ENCODE results near the gene DLG4. TPM values are rescaled to one million over a fixed set of nuclear protein-coding genes. Genes with fewer than 3 reads are reported as not detected.
"Not testable (repeated sequence)": the region's sequence is repeated elsewhere in the genome, so short reads cannot be mapped to it uniquely, and the experiment has no call there.

Gene DLG4
- total RNA-seq, 1 experiment from 2014 or later: 7.2 TPM

DNA sequence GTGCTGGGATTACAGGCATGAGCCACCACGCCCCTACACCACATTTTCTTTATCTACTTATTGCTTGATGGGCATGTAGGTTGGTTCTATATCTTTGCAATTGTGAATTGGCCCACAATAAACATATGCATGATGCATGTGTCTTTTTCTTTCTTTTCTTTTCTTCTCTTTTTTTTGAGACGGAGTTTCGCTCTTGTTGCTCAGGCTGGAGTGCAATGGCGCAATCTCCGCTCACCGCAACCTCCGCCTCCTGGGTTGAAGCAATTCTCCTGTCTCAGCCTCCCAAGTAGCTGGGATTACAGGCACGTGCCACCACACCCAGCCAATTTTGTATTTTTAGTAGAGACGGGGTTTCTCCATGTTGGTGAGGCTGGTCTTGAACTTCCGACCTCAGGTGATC is 61.2 kb downstream of the DLG4 start:
- DNase-seq (ENCODE audit: low spot score): not testable (repeated sequence)

DNA sequence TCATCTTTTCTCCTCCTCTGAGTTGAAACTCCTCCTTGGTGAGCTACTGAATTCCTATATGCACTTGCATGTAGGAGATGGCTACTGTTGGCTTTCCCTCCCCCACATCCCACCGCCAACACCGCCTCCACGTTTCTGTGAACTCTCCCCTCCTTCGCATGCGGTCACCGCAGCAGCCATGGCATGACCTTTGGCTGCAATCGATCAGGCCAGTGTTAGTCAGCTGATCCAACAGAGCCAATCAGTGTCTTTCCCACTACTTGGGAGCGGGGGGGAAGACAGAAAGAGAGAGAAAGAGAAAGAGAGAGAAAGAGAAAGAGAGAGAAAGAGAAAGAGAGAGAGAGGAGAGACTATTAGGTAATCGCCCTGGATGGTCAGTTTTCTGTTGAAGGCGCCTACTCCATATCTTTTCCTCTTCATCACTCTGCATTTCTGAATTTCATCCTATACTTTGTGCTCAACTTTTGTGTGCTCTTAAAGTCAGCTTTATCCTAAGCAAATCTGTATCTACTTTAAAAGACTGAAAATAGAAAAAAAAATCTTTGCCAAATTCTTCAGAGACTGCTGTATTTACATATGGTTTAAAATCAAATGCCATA is 63.2 kb downstream of the DLG4 start:
- no peak for DNase-seq (ENCODE audit: low spot score)

DNA sequence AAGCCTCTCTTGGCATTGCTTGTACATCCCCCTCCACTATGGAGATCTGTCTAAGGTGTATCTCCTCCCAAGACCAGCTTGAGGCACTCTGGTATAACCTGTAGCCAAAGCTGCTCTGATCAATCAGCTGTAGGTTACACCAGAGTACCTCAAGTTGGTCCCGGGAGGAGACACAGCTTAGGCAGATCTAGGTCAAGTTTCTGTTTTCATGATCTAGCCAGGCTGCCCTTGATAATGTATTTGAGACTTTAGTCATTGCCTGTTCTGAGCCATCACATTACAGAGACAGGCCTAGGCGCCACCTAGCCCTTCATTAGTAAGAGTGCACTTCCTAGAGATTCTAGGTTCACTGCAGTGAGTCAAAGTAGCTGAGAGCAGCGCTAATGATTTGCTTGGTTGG is 71.9 kb downstream of the DLG4 start:
- DNase-seq (ENCODE audit: low spot score): no peak

DNA sequence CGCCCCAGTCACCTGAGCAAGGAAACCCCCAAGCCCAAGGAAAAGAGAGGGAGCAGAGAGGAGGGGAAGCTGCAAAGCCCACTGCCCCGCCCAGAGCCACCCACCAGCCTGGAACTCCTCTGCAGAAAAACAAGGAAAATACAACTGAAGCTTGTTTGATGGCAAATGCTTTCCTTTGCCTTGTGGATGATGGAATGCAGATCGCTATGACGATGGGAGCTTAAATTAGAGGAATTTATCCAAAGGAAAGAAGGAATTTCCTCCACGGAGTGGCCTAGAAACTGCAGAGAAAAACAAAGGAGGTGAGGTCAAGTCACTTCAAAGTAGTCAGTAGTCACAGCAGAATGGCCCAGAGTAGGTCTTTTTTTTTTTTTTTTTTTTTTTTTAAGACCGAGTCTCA is 73.5 kb downstream of the DLG4 start:
- DNase-seq (ENCODE audit: low spot score): no peak

DNA sequence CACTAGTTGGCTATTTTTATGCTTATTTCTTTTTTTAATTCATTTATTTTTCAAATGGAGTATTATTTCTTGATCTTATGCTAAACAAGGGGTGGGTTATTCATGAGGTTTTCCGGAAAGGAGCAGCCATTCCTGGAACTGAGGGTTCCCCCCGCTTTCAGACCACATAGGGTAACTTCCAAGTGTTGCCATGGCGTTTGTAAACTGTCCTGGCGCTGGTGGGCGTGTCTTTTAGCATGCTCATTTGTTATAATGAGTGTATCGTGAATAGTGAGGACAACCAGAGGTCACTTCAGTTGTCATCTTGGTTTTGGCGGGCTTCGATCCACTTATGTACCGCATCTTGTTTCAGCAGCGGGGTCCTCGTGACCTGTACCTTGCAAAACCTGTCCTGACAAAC is 75.4 kb downstream of the DLG4 start:
- no peak for DNase-seq (ENCODE audit: low spot score)

DNA sequence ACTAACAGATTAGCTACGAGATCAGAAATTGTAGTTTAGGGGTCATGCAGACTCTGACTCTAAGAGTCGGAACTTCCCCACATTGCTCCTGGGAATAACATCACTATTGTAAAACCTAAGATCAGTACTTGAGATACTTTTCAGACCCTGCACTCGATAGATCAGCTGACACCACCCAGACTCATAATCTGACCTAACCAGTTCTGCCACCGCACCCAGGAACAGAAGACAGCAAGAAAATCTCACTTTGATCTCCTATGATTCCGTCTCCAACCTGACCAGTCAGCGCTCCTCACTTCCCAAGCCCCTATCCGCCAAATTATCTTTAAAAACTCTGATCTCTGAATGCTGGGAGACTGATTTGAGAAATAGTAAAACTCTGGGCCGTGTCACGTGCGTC is 77.8 kb downstream of the DLG4 start:
- DNase-seq (ENCODE audit: low spot score): no peak

DNA sequence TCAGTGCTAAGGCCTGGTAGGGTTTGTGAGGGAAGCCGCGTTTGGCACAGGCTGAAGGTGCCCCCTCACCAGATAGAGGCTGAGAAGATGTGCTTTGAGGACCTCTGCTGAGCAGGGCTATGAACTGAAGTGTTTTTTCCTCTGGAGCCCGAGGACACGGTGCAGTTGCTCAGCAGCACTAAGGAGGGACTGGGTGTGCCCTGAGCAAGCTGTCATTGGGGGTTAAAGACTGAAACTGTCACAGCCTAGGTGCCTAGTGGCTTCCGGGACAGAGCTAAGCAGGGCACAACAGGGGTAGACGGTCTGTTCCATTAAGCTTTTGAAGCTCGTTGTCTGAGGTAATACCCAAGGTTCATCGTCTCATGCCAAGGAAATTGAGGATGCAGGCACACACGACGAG is 80.2 kb downstream of the DLG4 start:
- DNase-seq (ENCODE audit: low spot score): no peak

DNA sequence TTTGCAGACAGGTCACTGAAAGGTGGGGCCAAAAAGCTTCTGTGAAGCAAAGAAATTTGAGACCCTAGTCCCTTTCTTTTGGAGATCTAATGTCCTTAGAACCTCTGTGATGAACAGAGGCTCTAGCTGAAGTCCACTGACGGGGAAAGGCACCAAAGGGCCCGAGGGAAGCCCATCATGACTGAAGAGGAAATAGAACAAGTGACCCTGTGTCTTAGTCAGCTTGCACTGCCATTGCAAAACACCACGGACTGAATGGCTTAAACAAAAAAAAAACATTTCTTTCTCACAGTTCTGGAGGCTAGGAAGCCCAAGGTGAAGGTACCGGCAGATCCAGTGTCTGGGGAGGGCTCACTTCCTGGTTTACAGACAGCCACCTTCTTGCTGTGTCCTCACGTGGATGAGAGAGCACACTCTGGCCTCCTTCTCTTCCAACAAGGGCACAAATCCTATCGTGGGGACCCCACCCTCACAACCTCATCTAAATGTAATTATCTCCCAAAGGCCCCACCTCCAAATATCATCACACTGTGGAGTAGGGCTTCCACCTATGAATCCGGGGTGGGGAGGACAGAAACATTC is 80.7 kb downstream of the DLG4 start:
- DNase-seq (ENCODE audit: low spot score): no peak

DNA sequence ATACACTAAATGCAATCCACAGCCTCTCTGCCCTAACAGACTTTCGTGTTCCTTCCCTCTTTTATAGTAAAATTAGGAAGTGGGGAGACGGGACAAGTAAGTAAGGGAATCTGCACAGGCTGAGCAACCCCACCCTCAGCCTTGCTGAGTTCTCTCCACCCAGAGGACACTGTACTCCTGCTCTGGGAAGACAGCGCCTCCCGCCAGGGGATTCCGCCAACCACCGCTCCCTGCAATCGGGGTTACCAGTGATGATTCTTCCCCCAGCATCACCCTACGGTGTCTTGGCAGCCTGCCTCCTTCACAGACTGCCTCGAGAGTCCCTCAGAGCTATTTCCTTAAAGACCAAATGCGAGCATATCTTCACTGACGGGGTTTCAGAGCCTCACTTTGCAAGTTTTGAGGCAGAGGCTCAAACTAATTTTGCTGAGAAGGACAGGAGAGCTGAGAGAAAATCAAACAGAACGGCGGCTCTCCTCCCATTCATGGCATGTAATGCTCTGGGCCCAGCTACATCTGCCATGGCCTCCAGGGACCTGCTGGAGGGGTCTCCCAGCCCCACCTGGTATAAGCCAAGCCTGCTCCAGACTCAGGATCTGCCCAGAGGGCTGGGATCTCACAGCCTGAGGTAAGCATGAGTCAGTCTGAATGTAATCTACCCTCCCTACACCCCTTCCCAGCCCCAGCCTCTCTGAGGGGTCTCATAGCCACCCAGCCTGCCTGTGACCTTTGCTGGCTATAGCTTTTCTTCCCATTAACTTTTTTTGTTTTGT is 82.3 kb downstream of the DLG4 start:
- DNase-seq (ENCODE audit: low spot score): no peak

Other genes with a start within 250 kb of the DLG4 start
- not detected in 2 replicates for gene ALOX12, start 223.8 kb downstream of the DLG4 start, total RNA-seq (2014; rRNA removed; shearing (Covaris generic))
- gene RNASEK, start 207.2 kb downstream of the DLG4 start, total RNA-seq (2014; rRNA removed; shearing (Covaris generic)): 220 and 249 TPM in 2 replicates
- gene BCL6B, start 196.8 kb downstream of the DLG4 start, total RNA-seq (2014; rRNA removed; shearing (Covaris generic)): 0.07 TPM in 1 of 2 replicates, not detected in the other
- 0.74 and 1.9 TPM in 2 replicates for gene SLC16A13, start 183.8 kb downstream of the DLG4 start, total RNA-seq (2014; rRNA removed; shearing (Covaris generic))
- not detected in 2 replicates for gene SLC16A11, start 175.7 kb downstream of the DLG4 start, total RNA-seq (2014; rRNA removed; shearing (Covaris generic))
- gene CLEC10A, start 139.6 kb downstream of the DLG4 start, total RNA-seq (2014; rRNA removed; shearing (Covaris generic)): not detected in 2 replicates
- not detected in 2 replicates for gene ASGR2, start 105.0 kb downstream of the DLG4 start, total RNA-seq (2014; rRNA removed; shearing (Covaris generic))
- gene ASGR1, start 40.5 kb downstream of the DLG4 start, total RNA-seq (2014; rRNA removed; shearing (Covaris generic)): 0.86 and 0.98 TPM in 2 replicates
- 278 and 349 TPM in 2 replicates for gene ACADVL, start 102 bp upstream of the DLG4 start, total RNA-seq (2014; rRNA removed; shearing (Covaris generic))
- 65.1 and 82.4 TPM in 2 replicates for gene DVL2, start 14.7 kb upstream of the DLG4 start, total RNA-seq (2014; rRNA removed; shearing (Covaris generic))
- gene PHF23, start 19.6 kb upstream of the DLG4 start, total RNA-seq (2014; rRNA removed; shearing (Covaris generic)): 59.5 and 75.3 TPM in 2 replicates
- 144 and 238 TPM in 2 replicates for gene GABARAP, start 22.6 kb upstream of the DLG4 start, total RNA-seq (2014; rRNA removed; shearing (Covaris generic))
- 34.2 and 36.9 TPM in 2 replicates for gene CTDNEP1, start 31.9 kb upstream of the DLG4 start, total RNA-seq (2014; rRNA removed; shearing (Covaris generic))
- gene ELP5, start 32.4 kb upstream of the DLG4 start, total RNA-seq (2014; rRNA removed; shearing (Covaris generic)): 102 and 104 TPM in 2 replicates
- 1.2 TPM in 1 of 2 replicates, not detected in the other for gene CLDN7, start 42.6 kb upstream of the DLG4 start, total RNA-seq (2014; rRNA removed; shearing (Covaris generic))
- not detected in 2 replicates for gene SLC2A4, start 61.9 kb upstream of the DLG4 start, total RNA-seq (2014; rRNA removed; shearing (Covaris generic))
- 0.86 and 1.1 TPM in 2 replicates for gene YBX2, start 74.8 kb upstream of the DLG4 start, total RNA-seq (2014; rRNA removed; shearing (Covaris generic))
- gene EIF5A, start 87.8 kb upstream of the DLG4 start, total RNA-seq (2014; rRNA removed; shearing (Covaris generic)): 844 and 911 TPM in 2 replicates
- gene GPS2, start 95.5 kb upstream of the DLG4 start, total RNA-seq (2014; rRNA removed; shearing (Covaris generic)): 100 and 114 TPM in 2 replicates
- gene NEURL4, start 109.5 kb upstream of the DLG4 start, total RNA-seq (2014; rRNA removed; shearing (Covaris generic)): 9.8 and 12.2 TPM in 2 replicates
- gene ACAP1, start 116.7 kb upstream of the DLG4 start, total RNA-seq (2014; rRNA removed; shearing (Covaris generic)): 0.90 and 4.1 TPM in 2 replicates
- 13.9 and 19.5 TPM in 2 replicates for gene KCTD11, start 132.3 kb upstream of the DLG4 start, total RNA-seq (2014; rRNA removed; shearing (Covaris generic))
- gene TMEM95, start 135.3 kb upstream of the DLG4 start, total RNA-seq (2014; rRNA removed; shearing (Covaris generic)): not detected in 2 replicates
- 0.07 TPM in 1 of 2 replicates, not detected in the other for gene TNK1, start 161.3 kb upstream of the DLG4 start, total RNA-seq (2014; rRNA removed; shearing (Covaris generic))
- gene PLSCR3, start 174.7 kb upstream of the DLG4 start, total RNA-seq (2014; rRNA removed; shearing (Covaris generic)): 73.2 and 74.7 TPM in 2 replicates
- gene TMEM256, start 184.3 kb upstream of the DLG4 start, total RNA-seq (2014; rRNA removed; shearing (Covaris generic)): 71.7 and 80.4 TPM in 2 replicates
- 11.3 and 12.3 TPM in 2 replicates for gene NLGN2, start 188.0 kb upstream of the DLG4 start, total RNA-seq (2014; rRNA removed; shearing (Covaris generic))
- gene SPEM1, start 200.5 kb upstream of the DLG4 start, total RNA-seq (2014; rRNA removed; shearing (Covaris generic)): not detected in 2 replicates
- gene SPEM2, start 205.8 kb upstream of the DLG4 start, total RNA-seq (2014; rRNA removed; shearing (Covaris generic)): not detected in 2 replicates
- not detected in 2 replicates for gene SPEM3, start 209.0 kb upstream of the DLG4 start, total RNA-seq (2014; rRNA removed; shearing (Covaris generic))
- gene TMEM102, start 215.6 kb upstream of the DLG4 start, total RNA-seq (2014; rRNA removed; shearing (Covaris generic)): 2.5 and 7.4 TPM in 2 replicates
- 0.89 TPM in 1 of 2 replicates, not detected in the other for gene FGF11, start 219.7 kb upstream of the DLG4 start, total RNA-seq (2014; rRNA removed; shearing (Covaris generic))
- 14.1 and 20.2 TPM in 2 replicates for gene CHRNB1, start 225.2 kb upstream of the DLG4 start, total RNA-seq (2014; rRNA removed; shearing (Covaris generic))

All from A172 (cell line).